ENCODE results near the gene THRAP3.

GRCh38 chr1:36345353-36345752 lies 121.1 kb downstream of the THRAP3 start:
- TF ChIP-seq POLR2A (IDR thresholded peaks at IDR 0.05) (no peak), CTCF (IDR thresholded peaks at IDR 0.05) (no peak)

Measured in thyroid gland (tissue), 4 donors.